HepG2 (cell line): ENCODE data around the gene MAGI1. TPM values are rescaled to one million over a fixed set of nuclear protein-coding genes. Genes with fewer than 3 reads are reported as not detected.

Experiments used
- ATAC-seq: fragments of 200-7000 bp; cut with Tn5 transposase; 3 replicates; pipeline ENCODE4 v1.9.1; 2020; ENCODE audit warnings: mild to moderate bottlenecking, moderate library complexity
- BruUV-seq: library from RNA; stranded (reverse); fragments of 400-500 nt; replicated peaks from 2 replicates; lab custom pipeline; 2021; lab: Mats Ljungman, UMichigan
- CTCF ChIA-PET: fragments of 300-600 bp; formaldehyde crosslinking; extraction: SDS; loops from one replicate; lab custom pipeline; 2021; ENCODE audit warnings: low total read pairs, inconsistent platforms, low intra/inter-chr PET ratio; lab: Yijun Ruan, JAX
- POLR2A ChIA-PET: fragments of 350-600 bp; sonication (Branson Sonifier 250); formaldehyde crosslinking; loops from one replicate; lab custom pipeline; 2020; ENCODE audit warnings: antibody characterized with exemption, inconsistent platforms; lab: Yijun Ruan, JAX
- DNase-seq: peaks from one replicate; pipeline ENCODE4 v3.0.0-alpha.2; 2015; ENCODE audit warnings: low spot score
- FAIRE-seq: peaks from 3 replicates; lab custom pipeline; 2011; peaks lifted over from hg19 to GRCh38; lab: Jason Lieb, UNC
- H2AFZ ChIP-seq: one replicate; pipeline ENCODE4 v1.6.1; 2011; ENCODE audit warnings: low read length, inconsistent platforms
- H3K27ac ChIP-seq: fragments of 300-600 bp; 3 replicates; pipeline ENCODE4 v1.8.0; 2011; ENCODE audit warnings: mixed run types, mild to moderate bottlenecking, mixed read lengths, low read length, inconsistent platforms; ENCODE audit not compliant: insufficient read depth; ENCODE audit errors: extremely low read length
- H3K27me3 ChIP-seq, 2 experiments: fragments of 200-600 bp in 1 of 2; 2 replicates in 1 of 2; 3 replicates in 1 of 2; pipeline versions ENCODE4 v1.6.0 to v1.8.0; 2011; ENCODE audit warnings: low read length in 2 of 2, mild to moderate bottlenecking in 2 of 2, moderate library complexity in 2 of 2, inconsistent platforms in 1 of 2; ENCODE audit not compliant: insufficient read depth in 2 of 2, control insufficient read depth in 1 of 2
- H3K36me3 ChIP-seq, 2 experiments: fragments of 200-600 bp in 1 of 2; replicated peaks in 1 of 2; 2 replicates in 1 of 2; 3 replicates in 1 of 2; pipeline versions ENCODE4 v1.5.1 to v1.8.0; 2011; ENCODE audit warnings: low read length in 2 of 2, inconsistent platforms in 1 of 2; ENCODE audit not compliant: insufficient read depth in 2 of 2, control insufficient read depth in 1 of 2
- H3K4me1 ChIP-seq: 2 replicates; pipeline ENCODE4 v1.5.1; 2012; ENCODE audit warnings: low read length, inconsistent platforms; ENCODE audit not compliant: insufficient read depth
- H3K4me2 ChIP-seq: 2 replicates; pipeline ENCODE4 v1.6.0; 2011; ENCODE audit warnings: low read depth, low read length, inconsistent platforms
- H3K4me3 ChIP-seq, 3 experiments: fragments of 200-600 bp in 1 of 3; sonication (generic), shearing (Covaris generic) in 1 of 3; replicated peaks in 1 of 3; 2 replicates each; pipeline ENCODE4 v1.5.1; 2011 to 2016; ENCODE audit warnings: low read length in 3 of 3, inconsistent platforms in 2 of 3, low read depth in 2 of 3, mild to moderate bottlenecking in 2 of 3, control low read depth in 1 of 3, mixed read lengths in 1 of 3; ENCODE audit not compliant: insufficient read depth in 1 of 3
- H3K79me2 ChIP-seq: one replicate; pipeline ENCODE4 v1.6.1; 2011; ENCODE audit warnings: low read length, inconsistent platforms; ENCODE audit not compliant: insufficient read depth
- H3K9ac ChIP-seq: 2 replicates; pipeline ENCODE4 v1.6.0; 2011; ENCODE audit warnings: mild to moderate bottlenecking, low read depth, low read length, inconsistent platforms; ENCODE audit not compliant: insufficient read depth
- H3K9me3 ChIP-seq: 2 replicates; pipeline ENCODE4 v1.5.1; 2012; ENCODE audit warnings: mild to moderate bottlenecking, low read length
- H4K20me1 ChIP-seq: 2 replicates; pipeline ENCODE4 v1.6.0; 2011; ENCODE audit warnings: inconsistent platforms, mild to moderate bottlenecking, low read length, moderate library complexity; ENCODE audit not compliant: insufficient read depth
- EED ChIP-seq: sonication (generic); formaldehyde crosslinking; IDR thresholded peaks from 2 replicates; pipeline ENCODE4 v1.5.0; 2020; ENCODE audit warnings: mild to moderate bottlenecking, missing genetic modification reagents
- IRF9 ChIP-seq: sonication (generic); formaldehyde crosslinking; IDR thresholded peaks from 2 replicates; pipeline ENCODE4 v1.8.0; 2022; ENCODE audit warnings: missing genetic modification reagents, mild to moderate bottlenecking, borderline replicate concordance
- NFATC3 ChIP-seq: sonication (generic); formaldehyde crosslinking; IDR thresholded peaks from 2 replicates; pipeline ENCODE4 v1.5.1; 2020; ENCODE audit warnings: mild to moderate bottlenecking, missing genetic modification reagents
- PAWR ChIP-seq: sonication (generic); formaldehyde crosslinking; IDR thresholded peaks from 2 replicates; pipeline ENCODE4 v1.4.0; 2020; ENCODE audit warnings: missing genetic modification reagents, mild to moderate bottlenecking, borderline replicate concordance
- SMAD9 ChIP-seq: sonication (generic); formaldehyde crosslinking; IDR thresholded peaks from 2 replicates; pipeline ENCODE4 v1.5.1; 2020; ENCODE audit warnings: mild to moderate bottlenecking, missing genetic modification reagents
- ZC3H4 ChIP-seq: sonication (generic); formaldehyde crosslinking; IDR thresholded peaks from 2 replicates; pipeline ENCODE4 v1.4.0; 2020; ENCODE audit warnings: missing genetic modification reagents, borderline replicate concordance
- ZSCAN9 ChIP-seq: IDR thresholded peaks from 2 replicates; pipeline ENCODE4 v1.6.1; 2016; ENCODE audit warnings: borderline replicate concordance
- WGBS: methylation state at CpG from one replicate; pipeline ENCODE4 v1.1.6; 2017; ENCODE audit warnings: low lambda C conversion rate; 5-methylcytosine and 5-hydroxymethylcytosine counted together
- in situ Hi-C: cut with HindIII; loops from 2 replicates; pipeline ENCODE4 v1.10.0; 2017; ENCODE audit warnings: low pct_unique_long_range_greater_than_20kb; ENCODE audit not compliant: extremely low pct_ligation_motif_present
- intact Hi-C: fragments of 100-400 bp; cut with micrococcal nuclease; formaldehyde crosslinking; loops from one replicate; pipeline ENCODE4 v1.10.0; 2022; ENCODE audit not compliant: unreplicated experiment
- polyA plus RNA-seq, 8 experiments: library from polyadenylated mRNA; depleted of rRNA in 3 of 8; stranded (reverse) in 7 of 8; unstranded in 1 of 8; fragments of >200 nt; fragmentation: Illumina TruSeq in 4 of 8; extraction: Trizol in 4 of 8; gene quantifications; 2 replicates each; pipeline versions ENCODE4 v1.2.1 to v1.2.3, GENCODE V29; 2011 to 2016; ENCODE audit warnings: low read depth in 4 of 8, missing spikeins in 1 of 8, mixed read lengths in 1 of 8; ENCODE audit not compliant: insufficient read depth in 1 of 8
- total RNA-seq, 5 experiments: library from RNA; depleted of rRNA; stranded (reverse); fragments of >200 nt; fragmentation: Illumina TruSeq; extraction: Trizol; gene quantifications; 2 replicates each; pipeline ENCODE4 v1.2.3, GENCODE V29; 2016; ENCODE audit warnings: low read depth in 1 of 5
- TF ChIP-seq, protein P1 (sequence below), 2 experiments: fragments of 450-650 bp in 1 of 2; sonication (generic) in 1 of 2; formaldehyde crosslinking; IDR thresholded peaks; 2 replicates each; pipeline versions ENCODE4 v1.5.0 to v1.8.0; 2020 to 2022; ENCODE audit warnings: mild to moderate bottlenecking in 1 of 2, missing genetic modification reagents in 1 of 2

Gene MAGI1
- total and polyA plus RNA-seq, 2 of the 13 experiments (the other 11 are each of a cell fraction or from before 2014, with no cell fraction given), result 22.2 to 26.0 TPM

DNA sequence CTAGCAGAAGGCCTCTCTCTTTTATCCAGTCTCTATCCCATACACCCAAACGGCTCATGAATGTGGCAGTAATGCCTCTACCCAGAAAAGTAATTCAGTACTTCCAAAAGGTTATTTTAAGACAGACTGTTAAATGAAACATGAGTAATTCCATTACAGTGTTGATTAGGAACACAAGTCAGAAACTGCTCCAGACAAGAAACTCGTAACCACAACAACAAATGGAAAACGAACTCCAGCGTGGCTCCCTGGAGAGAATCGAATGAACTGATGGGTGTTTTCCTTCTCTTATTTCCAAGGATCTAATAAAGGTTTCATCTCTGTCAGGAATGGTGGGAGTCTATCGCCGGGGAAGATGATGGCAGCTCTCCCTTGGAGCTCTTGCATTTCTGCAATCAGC lies 228.4 kb downstream of the MAGI1 start (continued):
- no peak for TF ChIP-seq IRF9 (CRISPR knock-in tag)

DNA sequence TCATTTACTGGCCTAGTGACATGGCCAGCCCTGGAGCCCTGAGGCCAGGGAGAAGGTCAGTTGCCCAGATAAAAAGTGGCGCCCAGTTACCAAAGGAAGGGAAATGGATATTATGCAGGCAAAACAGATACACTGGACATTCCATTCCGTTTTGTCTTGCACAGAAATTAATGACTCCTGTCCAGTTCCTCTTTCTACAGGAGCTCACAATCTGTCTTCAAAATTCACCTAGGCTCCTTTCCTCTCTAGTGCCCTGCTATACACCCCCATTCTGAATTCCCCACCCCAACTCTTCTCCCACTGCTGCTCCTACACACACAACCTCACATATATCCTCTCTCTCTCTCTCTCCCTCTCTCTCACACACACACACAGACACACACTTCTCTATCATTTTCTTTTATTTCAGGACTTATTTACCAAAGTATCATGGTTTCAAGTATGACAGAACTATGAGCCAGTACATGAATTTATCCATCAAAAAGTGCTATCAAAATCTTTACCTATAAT lies 229.0 kb downstream of the MAGI1 start:
- Histone ChIP-seq H3K9me3 (no peaks in the 10 kb centered on the region), H3K4me3 (no peak overlapping the region), H3K9ac (no peak overlapping the region), H3K27me3 (no peaks in the 10 kb centered on the region), H3K79me2 (peaks cover 32% of the 10 kb centered on the region), H2AFZ (no peak overlapping the region), H3K4me1 (no peaks in the 10 kb centered on the region), H3K27ac (no peak overlapping the region), H3K4me2 (no peak overlapping the region), H3K36me3 (peaks cover 0 to 1% of the 10 kb centered on the region in 2 experiments; a peak in 2 of 5 replicates), H4K20me1 (peaks cover 10% of the 10 kb centered on the region; the same call in 1 of the 2 replicates)
- TF ChIP-seq ZSCAN9 (CRISPR knock-in tag), result no peak
- TF ChIP-seq NFATC3 (CRISPR knock-in tag), result no peak
- TF ChIP-seq EED (CRISPR knock-in tag), result no peak
- no peak for TF ChIP-seq SMAD9 (CRISPR knock-in tag)
- TF ChIP-seq ZC3H4 (CRISPR knock-in tag), result no peak
- no peak for TF ChIP-seq PAWR (CRISPR knock-in tag)
- TF ChIP-seq, protein P1, sequence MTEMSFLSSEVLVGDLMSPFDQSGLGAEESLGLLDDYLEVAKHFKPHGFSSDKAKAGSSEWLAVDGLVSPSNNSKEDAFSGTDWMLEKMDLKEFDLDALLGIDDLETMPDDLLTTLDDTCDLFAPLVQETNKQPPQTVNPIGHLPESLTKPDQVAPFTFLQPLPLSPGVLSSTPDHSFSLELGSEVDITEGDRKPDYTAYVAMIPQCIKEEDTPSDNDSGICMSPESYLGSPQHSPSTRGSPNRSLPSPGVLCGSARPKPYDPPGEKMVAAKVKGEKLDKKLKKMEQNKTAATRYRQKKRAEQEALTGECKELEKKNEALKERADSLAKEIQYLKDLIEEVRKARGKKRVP (CRISPR knock-in tag; IDR thresholded peaks at IDR 0.05), result no peak
- intact Hi-C loops (no loop called here), in situ Hi-C loops (no loop called here)
- DNase-seq, result no peak
- no peak for ATAC-seq
- no TSS peak for BruUV-seq
- FAIRE-seq, result no peak
- 100% methylated on average over 2 of the region's 2 CpGs for WGBS
- CTCF ChIA-PET, result no interaction called here
- POLR2A ChIA-PET, result no interaction called here
